Endothelial cell of umbilical vein (primary cell): Measurements from ENCODE around the gene ARHGAP32. TPM values are rescaled to one million over a fixed set of nuclear protein-coding genes. Genes with fewer than 3 reads are reported as not detected.

Experiments used
- BruUV-seq: library from RNA; stranded (reverse); fragments of 400-500 nt; replicated peaks from 2 replicates; lab custom pipeline; 2021; lab: Mats Ljungman, UMichigan
- CTCF ChIA-PET: fragments of 300-600, 350-600 bp; sonication (Branson Sonifier 250); formaldehyde crosslinking; loops from one replicate; lab custom pipeline; 2021; ENCODE audit warnings: antibody characterized with exemption, inconsistent platforms; lab: Charles Lee
- POLR2A ChIA-PET: fragments of 300-600, 350-600 bp; sonication (Branson Sonifier 250); formaldehyde crosslinking; loops from one replicate; lab custom pipeline; 2021; ENCODE audit warnings: antibody characterized with exemption, inconsistent platforms; lab: Charles Lee
- DNase-seq: peaks from one replicate; pipeline ENCODE4 v3.0.0-alpha.2; 2011; ENCODE audit warnings: low read depth, low spot score
- FAIRE-seq: peaks from 2 replicates; lab custom pipeline; 2011; peaks lifted over from hg19 to GRCh38; lab: Jason Lieb, UNC
- H2AFZ ChIP-seq: 2 replicates; pipeline ENCODE4 v1.6.0; 2012; ENCODE audit warnings: low read depth, low read length, control low read depth, inconsistent platforms
- H3K27ac ChIP-seq: 2 replicates; pipeline ENCODE4 v1.5.1; 2011; ENCODE audit warnings: low read depth, mild to moderate bottlenecking, control low read depth, low read length, moderate library complexity; ENCODE audit not compliant: insufficient read depth
- H3K27me3 ChIP-seq, 2 experiments: 2 replicates each; pipeline versions ENCODE4 v1.6.0 to v1.6.1; 2011; ENCODE audit warnings: low read length in 2 of 2, mixed read lengths in 1 of 2; ENCODE audit not compliant: control insufficient read depth in 2 of 2, insufficient read depth in 2 of 2
- H3K36me3 ChIP-seq, 2 experiments: 2 replicates in 1 of 2; 3 replicates in 1 of 2; pipeline ENCODE4 v1.5.1; 2011; ENCODE audit warnings: low read length in 2 of 2, mild to moderate bottlenecking in 1 of 2, moderate library complexity in 1 of 2; ENCODE audit not compliant: control insufficient read depth in 2 of 2, insufficient read depth in 2 of 2; ENCODE audit errors: extremely low read depth in 1 of 2
- H3K4me1 ChIP-seq: 3 replicates; pipeline ENCODE4 v1.5.1; 2011; ENCODE audit warnings: mild to moderate bottlenecking, low read length; ENCODE audit not compliant: control insufficient read depth, insufficient read depth; ENCODE audit errors: extremely low read depth
- H3K4me2 ChIP-seq: 2 replicates; pipeline ENCODE4 v1.6.1; 2011; ENCODE audit warnings: low read length, control low read depth, mixed read lengths; ENCODE audit not compliant: insufficient read depth
- H3K4me3 ChIP-seq, 3 experiments: fragments of 200-600 bp in 1 of 3; sonication (generic), shearing (Covaris generic) in 1 of 3; replicated peaks in 1 of 3; 2 replicates each; pipeline ENCODE4 v1.5.1; 2011 to 2016; ENCODE audit warnings: control low read depth in 3 of 3, low read length in 3 of 3, mild to moderate bottlenecking in 2 of 3, inconsistent platforms in 1 of 3, low read depth in 1 of 3, moderate library complexity in 1 of 3; ENCODE audit not compliant: insufficient read depth in 1 of 3
- H3K79me2 ChIP-seq: 2 replicates; pipeline ENCODE4 v1.6.0; 2012; ENCODE audit warnings: low read length, inconsistent platforms; ENCODE audit not compliant: control insufficient read depth, insufficient read depth
- H3K9ac ChIP-seq: replicated peaks from 2 replicates; pipeline ENCODE3; 2011; ENCODE audit warnings: low read length, control low read depth; ENCODE audit not compliant: insufficient read depth; ENCODE audit errors: extremely low read depth
- H3K9me1 ChIP-seq: replicated peaks from 3 replicates; pipeline ENCODE4 v1.6.0; 2011; ENCODE audit warnings: mild to moderate bottlenecking, low read length; ENCODE audit not compliant: control insufficient read depth, insufficient read depth; ENCODE audit errors: extremely low read depth
- H3K9me3 ChIP-seq: replicated peaks from 2 replicates; pipeline ENCODE4 v1.5.1; 2012; ENCODE audit warnings: low read length, inconsistent platforms; ENCODE audit not compliant: control insufficient read depth, insufficient read depth
- H4K20me1 ChIP-seq: replicated peaks from 2 replicates; pipeline ENCODE3; 2011; ENCODE audit warnings: mild to moderate bottlenecking, low read length; ENCODE audit not compliant: control insufficient read depth, insufficient read depth; ENCODE audit errors: extremely low read depth
- EZH2 ChIP-seq: IDR thresholded peaks from 2 replicates; pipeline ENCODE4 v1.6.1; 2012; ENCODE audit warnings: borderline replicate concordance, low read depth, mild to moderate bottlenecking, moderate library complexity, low read length, inconsistent platforms; ENCODE audit not compliant: severe bottlenecking
- FOS ChIP-seq: IDR thresholded peaks from 2 replicates; pipeline ENCODE4 v1.6.1; 2011; ENCODE audit warnings: mild to moderate bottlenecking, low read length, moderate library complexity, borderline replicate concordance; ENCODE audit not compliant: insufficient read depth
- GATA2 ChIP-seq: IDR thresholded peaks from 2 replicates; pipeline ENCODE4 v1.7.0; 2011; ENCODE audit warnings: low read depth, mild to moderate bottlenecking, moderate library complexity, mixed read lengths, low read length; ENCODE audit not compliant: insufficient read length, insufficient read depth
- JUN ChIP-seq: IDR thresholded peaks from 2 replicates; pipeline ENCODE4 v1.6.1; 2011; ENCODE audit warnings: borderline replicate concordance, low read depth; ENCODE audit not compliant: insufficient read length, insufficient read depth
- MYC ChIP-seq: IDR thresholded peaks from one replicate; pipeline ENCODE4 v1.6.1; 2011; ENCODE audit warnings: mild to moderate bottlenecking, low read depth, low read length
- POLR2A ChIP-seq: IDR thresholded peaks from 2 replicates; pipeline ENCODE4 v1.6.1; 2012; ENCODE audit warnings: low read depth, mild to moderate bottlenecking, control low read depth, low read length
- POLR2AphosphoS5 ChIP-seq: IDR thresholded peaks from 2 replicates; pipeline ENCODE4 v1.6.1; 2012; ENCODE audit warnings: low read depth, mild to moderate bottlenecking, control low read depth, low read length, moderate library complexity; ENCODE audit not compliant: insufficient read depth
- dilution Hi-C: fragments of 300-500 bp; cut with MboI; formaldehyde crosslinking; loops from one replicate; pipeline ENCODE4 v1.15.0; 2019; ENCODE audit warnings: low sequenced_read_pairs; ENCODE audit not compliant: extremely low pct_ligation_motif_present
- intact Hi-C: fragments of 100-400 bp; cut with micrococcal nuclease; formaldehyde crosslinking; loops from one replicate; pipeline ENCODE4 v1.10.0; 2022
- polyA plus RNA-seq, 4 experiments: library from polyadenylated mRNA; depleted of rRNA in 3 of 4; stranded (reverse) in 3 of 4; unstranded in 1 of 4; fragments of >200 nt; gene quantifications; 2 replicates each; pipeline versions ENCODE4 v1.2.1 to v1.2.3, GENCODE V29; 2011 to 2012; ENCODE audit warnings: missing spikeins in 1 of 4
- total RNA-seq: library from RNA; stranded (reverse); gene quantifications from 2 replicates; pipeline ENCODE4 v1.2.3, GENCODE V29; 2021
- TF ChIP-seq, protein P1 (sequence below), 2 donors: IDR thresholded peaks; 1 replicate in 1 of 2; 2 replicates in 1 of 2; pipeline ENCODE4 v1.5.1; 2011; ENCODE audit warnings: low read length in 2 of 2, mild to moderate bottlenecking in 2 of 2, moderate library complexity in 2 of 2, control low read depth in 1 of 2, inconsistent platforms in 1 of 2, low read depth in 1 of 2; ENCODE audit not compliant: insufficient read depth in 1 of 2; ENCODE audit errors: extremely low read depth in 1 of 2
- TF ChIP-seq, protein P2 (sequence below): IDR thresholded peaks from 2 replicates; pipeline ENCODE4 v1.6.1; 2011; ENCODE audit not compliant: insufficient read depth, insufficient read length

The ARHGAP32 gene
- total and polyA plus RNA-seq, 2 donors (not counting 3 experiments of a cell fraction or from before 2014, with no cell fraction given), result 3.4 to 9.1 TPM

DNA sequence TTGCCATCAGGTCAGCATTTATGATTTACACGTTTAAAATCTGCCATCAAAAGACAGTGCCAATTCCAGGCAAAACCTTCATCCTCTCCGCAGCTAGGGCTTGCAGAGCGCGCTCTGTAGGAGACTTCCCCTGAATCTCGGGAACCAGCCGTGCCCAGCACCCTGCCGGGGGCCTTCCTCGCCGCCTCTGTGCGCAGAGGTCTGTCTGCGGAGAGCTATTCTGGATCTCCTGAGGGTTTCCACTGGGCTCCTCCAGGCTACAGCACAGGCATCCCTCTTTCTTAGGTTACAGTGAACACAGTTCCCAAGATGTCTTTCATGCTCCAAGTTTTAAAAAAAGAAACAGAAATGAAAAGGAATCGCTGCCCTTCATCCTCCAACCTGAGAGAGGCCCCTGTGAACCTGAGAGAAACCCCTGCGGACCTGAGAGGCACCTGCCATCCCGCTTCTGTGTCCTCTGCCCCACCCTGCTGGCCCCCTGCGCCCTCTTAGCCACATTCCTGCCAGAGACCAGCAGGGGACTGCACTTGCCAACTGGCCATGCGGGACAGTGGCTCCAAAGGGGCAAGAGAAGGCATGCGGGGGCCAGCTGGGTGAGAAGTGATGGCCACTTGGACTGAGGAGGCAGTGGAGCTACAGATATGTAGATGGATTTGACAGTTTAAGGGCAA lies 265.6 kb downstream of the ARHGAP32 start:
- DNase-seq (no peak), FAIRE-seq (no peak)
- dilution Hi-C loops, result no loop called here
- CTCF ChIA-PET, result interaction anchor here (1.4 to 2.5 kb wide), 3 partner anchors 17 to 22 kb away, joined by 3 to 9 read pairs (median 5); no protein-coding TSS in a partner anchor
- Histone ChIP-seq H3K9me3 (no peaks in the 10 kb centered on the region), H3K4me1 (no peaks in the 10 kb centered on the region), H3K9me1 (no peaks in the 10 kb centered on the region), H3K36me3 (no peaks in the 10 kb centered on the region), H3K27ac (no peak overlapping the region), H3K27me3 (peaks cover 2% of the 10 kb centered on the region in 2 experiments), H3K4me2 (no peak overlapping the region), H3K9ac (no peak overlapping the region), H2AFZ (no peak overlapping the region), H4K20me1 (no peaks in the 10 kb centered on the region), H3K4me3 (no peak overlapping the region), H3K79me2 (no peaks in the 10 kb centered on the region)
- POLR2A ChIA-PET, result no interaction called here
- BruUV-seq, result no TSS peak
- TF ChIP-seq POLR2A (no peak), GATA2 (no peak), MYC (no peak), POLR2AphosphoS5 (no peak), JUN (no peak), FOS (no peak), EZH2 (no peak)
- TF ChIP-seq, protein P1, sequence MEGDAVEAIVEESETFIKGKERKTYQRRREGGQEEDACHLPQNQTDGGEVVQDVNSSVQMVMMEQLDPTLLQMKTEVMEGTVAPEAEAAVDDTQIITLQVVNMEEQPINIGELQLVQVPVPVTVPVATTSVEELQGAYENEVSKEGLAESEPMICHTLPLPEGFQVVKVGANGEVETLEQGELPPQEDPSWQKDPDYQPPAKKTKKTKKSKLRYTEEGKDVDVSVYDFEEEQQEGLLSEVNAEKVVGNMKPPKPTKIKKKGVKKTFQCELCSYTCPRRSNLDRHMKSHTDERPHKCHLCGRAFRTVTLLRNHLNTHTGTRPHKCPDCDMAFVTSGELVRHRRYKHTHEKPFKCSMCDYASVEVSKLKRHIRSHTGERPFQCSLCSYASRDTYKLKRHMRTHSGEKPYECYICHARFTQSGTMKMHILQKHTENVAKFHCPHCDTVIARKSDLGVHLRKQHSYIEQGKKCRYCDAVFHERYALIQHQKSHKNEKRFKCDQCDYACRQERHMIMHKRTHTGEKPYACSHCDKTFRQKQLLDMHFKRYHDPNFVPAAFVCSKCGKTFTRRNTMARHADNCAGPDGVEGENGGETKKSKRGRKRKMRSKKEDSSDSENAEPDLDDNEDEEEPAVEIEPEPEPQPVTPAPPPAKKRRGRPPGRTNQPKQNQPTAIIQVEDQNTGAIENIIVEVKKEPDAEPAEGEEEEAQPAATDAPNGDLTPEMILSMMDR (IDR thresholded peaks at IDR 0.05; ENCODE audit: extremely low read depth in 1 of 2, insufficient read depth in 1 of 2, low read depth in 1 of 2, low read length in 2 of 2), result no peak
- TF ChIP-seq, protein P2, sequence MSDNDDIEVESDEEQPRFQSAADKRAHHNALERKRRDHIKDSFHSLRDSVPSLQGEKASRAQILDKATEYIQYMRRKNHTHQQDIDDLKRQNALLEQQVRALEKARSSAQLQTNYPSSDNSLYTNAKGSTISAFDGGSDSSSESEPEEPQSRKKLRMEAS, result no peak
- intact Hi-C loops, result no loop called here
